EL (cell line): Measurements from ENCODE around the gene RPL18.

Source experiments
- DNase-seq: peaks from one replicate; pipeline ENCODE4 v3.0.0-alpha.2; 2016

Gene RPL18

DNA sequence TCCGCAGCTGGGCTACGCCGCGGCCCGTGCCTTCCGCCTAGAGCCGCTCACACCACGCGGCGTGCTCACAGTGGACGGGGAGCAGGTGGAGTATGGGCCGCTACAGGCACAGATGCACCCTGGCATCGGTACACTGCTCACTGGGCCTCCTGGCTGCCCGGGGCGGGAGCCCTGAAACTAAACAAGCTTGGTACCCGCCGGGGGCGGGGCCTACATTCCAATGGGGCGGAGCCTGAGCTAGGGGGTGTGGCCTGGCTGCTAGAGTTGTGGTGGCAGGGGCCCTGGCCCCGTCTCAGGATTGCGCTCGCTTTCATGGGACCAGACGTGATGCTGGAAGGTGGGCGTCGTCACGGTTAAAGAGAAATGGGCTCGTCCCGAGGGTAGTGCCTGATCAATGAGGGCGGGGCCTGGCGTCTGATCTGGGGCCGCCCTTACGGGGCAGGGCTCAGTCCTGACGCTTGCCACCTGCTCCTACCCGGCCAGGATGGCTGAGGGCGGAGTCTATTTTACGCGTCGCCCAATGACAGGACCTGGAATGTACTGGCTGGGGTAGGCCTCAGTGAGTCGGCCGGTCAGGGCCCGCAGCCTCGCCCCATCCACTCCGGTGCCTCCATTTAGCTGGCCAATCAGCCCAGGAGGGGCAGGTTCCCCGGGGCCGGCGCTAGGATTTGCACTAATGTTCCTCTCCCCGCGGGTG lies 10.8 kb upstream of the RPL18 start:
- DNase-seq = no peak

DNA sequence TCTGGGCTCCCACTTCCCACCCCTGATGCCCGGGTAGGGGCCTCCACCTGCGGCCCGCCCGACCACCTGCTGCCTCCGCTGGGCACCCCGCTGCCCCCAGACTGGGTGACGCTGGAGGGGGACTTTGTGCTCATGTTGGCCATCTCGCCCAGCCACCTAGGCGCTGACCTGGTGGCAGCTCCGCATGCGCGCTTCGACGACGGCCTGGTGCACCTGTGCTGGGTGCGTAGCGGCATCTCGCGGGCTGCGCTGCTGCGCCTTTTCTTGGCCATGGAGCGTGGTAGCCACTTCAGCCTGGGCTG lies 10.3 kb upstream of the RPL18 start:
- DNase-seq = no peak

GRCh38 chr19:48628486-48629296 lies 9.7 kb upstream of the RPL18 start:
- DNase-seq = no peak

- DNase-seq = no peak
These were observed 8.9 kb upstream of the RPL18 start for GRCh38 chr19:48627865-48628314.

DNA sequence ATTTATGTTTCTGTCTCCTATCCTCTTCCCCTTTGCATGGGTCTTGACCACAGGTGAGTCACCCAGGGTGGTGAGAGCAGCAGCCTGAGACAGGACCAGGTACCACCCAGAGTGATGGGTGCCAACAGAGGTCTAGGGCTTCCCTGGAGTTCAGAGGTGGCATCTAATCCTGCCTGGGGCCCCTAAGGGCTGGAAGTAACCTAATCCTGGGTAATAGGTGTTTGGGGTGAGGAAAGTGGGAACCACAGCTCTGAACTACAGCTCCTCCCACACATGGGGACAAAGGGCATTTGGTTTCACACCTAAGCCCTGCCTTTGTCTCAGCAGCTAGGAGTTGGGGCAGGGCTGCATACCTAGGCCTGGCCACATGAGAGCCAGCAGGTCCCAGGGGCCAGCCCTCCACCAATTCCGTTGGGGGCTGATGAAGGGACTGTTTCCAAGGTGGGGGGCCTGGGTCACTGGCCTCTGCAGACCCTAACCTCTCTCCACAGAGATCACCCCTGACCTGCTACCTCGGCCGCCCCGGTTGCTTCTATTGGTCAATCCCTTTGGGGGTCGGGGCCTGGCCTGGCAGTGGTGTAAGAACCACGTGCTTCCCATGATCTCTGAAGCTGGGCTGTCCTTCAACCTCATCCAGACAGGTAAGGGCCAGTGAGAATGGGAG lies 8.4 kb upstream of the RPL18 start:
- no peak for DNase-seq

DNA sequence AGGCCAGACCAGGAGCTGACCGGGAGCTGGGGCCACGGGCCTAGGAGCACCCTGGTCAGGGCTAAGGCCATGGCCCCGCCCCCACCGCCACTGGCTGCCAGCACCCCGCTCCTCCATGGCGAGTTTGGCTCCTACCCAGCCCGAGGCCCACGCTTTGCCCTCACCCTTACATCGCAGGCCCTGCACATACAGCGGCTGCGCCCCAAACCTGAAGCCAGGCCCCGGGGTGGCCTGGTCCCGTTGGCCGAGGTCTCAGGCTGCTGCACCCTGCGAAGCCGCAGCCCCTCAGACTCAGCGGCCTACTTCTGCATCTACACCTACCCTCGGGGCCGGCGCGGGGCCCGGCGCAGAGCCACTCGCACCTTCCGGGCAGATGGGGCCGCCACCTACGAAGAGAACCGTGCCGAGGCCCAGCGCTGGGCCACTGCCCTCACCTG lies 6.9 kb upstream of the RPL18 start:
- no peak for DNase-seq

DNA sequence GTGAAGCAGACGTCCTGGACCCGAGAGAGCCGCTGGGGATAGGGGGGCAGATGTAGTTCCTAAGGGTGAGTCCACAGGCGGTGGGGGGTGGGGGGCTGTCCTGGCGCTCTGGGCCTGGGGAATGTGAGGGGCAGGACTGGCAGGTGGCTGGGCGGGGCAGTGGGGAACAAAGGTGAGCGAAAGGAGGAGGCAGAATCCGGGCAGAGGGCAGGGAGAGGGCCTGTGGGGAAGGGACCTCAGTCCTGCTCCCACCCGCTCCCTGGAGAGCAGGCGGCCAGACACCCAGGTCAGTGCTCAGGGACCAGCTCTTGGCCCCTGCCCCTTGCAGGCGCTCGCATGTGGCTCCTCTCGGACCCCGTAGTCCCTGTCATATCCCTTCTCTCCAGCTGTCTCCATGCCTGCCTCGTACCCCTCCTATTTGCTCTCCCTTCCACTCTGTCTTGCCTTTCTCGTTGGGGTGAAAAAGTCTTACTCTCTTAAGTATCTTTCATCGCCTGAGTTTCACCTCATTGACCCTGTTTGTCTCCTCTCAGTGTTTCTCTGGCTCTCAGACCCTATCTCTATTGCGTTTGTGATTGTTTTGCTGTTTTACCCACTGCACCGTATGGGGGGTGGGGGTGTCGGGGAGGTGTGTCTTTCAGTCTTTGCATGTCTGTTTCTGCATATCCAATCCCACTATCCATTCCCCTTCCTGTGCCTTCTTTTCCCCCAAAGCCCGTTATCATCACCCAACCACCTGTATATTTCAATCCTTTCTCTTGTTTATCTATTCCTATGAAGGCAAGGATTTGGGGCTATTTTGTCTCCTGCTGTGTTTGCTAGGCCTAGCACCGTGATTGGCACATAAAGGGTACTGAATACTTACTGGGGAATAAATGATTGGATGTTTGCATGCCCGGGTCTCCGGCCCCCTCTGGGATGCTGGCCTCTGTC lies 6.1 kb upstream of the RPL18 start:
- DNase-seq = no peak

- DNase-seq = peak; percentile 98
These were observed 5.2 kb upstream of the RPL18 start for GRCh38 chr19:48624067-48624594.

DNA sequence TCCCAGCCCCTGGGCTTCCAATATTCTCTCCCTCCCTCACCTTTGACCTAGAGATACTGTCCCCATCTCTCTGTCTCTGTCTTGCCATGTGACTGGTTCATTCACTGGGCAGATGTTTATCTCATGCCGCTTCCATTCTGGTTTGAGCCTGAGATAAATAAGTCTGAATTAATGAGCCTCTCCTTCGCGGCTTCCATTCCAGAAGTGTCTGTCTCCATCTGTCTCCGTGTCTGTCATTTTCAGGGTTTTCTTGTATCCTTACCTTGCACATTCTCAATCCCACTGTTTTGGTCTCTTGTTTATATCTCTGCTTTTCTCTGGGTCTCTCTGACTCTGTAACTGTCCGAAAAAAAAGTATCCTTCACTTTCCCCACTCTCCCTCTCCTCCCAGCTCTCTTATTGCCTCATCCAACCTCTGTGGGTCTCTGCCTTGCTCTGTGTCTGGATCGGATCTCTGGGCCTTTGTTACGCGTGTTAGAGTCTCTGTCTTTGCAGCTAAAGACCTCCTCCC lies 4.6 kb upstream of the RPL18 start:
- DNase-seq = no peak

- DNase-seq = no peak
These were observed 961 bp upstream of the RPL18 start for GRCh38 chr19:48619692-48620585.

DNA sequence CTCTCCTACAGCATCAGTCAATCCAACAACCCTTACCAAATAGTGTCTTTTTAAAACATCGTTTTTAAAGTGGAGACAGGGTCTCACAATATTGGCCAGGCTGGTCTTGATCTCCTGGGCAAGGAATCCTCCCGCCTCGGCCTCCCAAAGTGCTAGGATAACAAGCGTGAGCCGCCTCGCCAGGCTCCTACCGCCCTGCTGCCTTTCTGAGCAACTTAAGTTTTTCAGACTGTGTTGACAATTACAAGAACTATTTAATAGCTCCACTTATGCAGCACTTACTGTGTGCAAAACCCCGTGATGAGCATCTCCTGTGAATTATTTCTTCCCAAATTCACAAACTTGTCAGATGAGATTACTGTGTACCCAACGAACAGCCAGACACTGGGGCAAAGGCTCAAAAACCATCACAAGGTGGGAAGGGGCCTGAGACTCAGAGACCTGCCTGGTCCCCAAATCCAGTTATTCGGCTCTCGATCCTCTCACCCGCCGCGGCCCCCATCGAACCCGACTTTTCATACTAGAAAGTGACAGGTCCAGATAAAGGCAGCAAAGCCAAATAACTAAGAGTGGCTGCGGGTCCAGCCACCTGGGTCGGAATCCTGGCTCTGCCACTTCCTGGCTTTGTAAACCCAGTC lies 581 bp downstream of the RPL18 start:
- no peak for DNase-seq

GRCh38 chr19:48617146-48617937 lies 1.6 kb downstream of the RPL18 start:
- no peak for DNase-seq

DNA sequence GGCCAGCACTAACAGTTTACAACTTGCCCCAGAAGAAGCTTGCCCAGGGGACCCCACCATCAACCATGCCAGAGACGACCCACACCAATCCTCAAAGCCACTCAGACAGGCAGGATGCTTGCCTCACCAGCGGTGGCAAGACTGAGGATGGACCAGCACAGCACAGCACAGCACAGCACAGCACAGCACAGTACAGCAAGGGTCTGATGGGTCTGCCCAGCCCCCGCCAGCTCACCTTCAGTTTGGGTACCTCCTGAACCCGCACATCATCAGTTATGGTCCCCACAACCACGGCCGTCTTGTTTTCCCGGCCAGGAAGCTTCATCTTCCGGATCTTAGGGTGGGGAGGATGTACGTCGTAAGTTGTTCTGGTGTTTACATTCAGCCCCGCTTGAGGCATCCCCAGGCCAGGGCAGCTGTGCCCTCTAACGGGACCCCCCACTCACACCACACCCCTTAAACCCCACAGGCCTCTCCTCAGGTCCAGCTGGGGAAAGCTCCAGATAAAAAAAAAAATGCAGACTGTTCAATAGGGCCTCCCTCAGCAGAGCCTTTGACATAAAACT lies 2.4 kb downstream of the RPL18 start:
- no peak for DNase-seq

GRCh38 chr19:48616041-48616436 lies 2.9 kb downstream of the RPL18 start:
- DNase-seq = no peak

DNA sequence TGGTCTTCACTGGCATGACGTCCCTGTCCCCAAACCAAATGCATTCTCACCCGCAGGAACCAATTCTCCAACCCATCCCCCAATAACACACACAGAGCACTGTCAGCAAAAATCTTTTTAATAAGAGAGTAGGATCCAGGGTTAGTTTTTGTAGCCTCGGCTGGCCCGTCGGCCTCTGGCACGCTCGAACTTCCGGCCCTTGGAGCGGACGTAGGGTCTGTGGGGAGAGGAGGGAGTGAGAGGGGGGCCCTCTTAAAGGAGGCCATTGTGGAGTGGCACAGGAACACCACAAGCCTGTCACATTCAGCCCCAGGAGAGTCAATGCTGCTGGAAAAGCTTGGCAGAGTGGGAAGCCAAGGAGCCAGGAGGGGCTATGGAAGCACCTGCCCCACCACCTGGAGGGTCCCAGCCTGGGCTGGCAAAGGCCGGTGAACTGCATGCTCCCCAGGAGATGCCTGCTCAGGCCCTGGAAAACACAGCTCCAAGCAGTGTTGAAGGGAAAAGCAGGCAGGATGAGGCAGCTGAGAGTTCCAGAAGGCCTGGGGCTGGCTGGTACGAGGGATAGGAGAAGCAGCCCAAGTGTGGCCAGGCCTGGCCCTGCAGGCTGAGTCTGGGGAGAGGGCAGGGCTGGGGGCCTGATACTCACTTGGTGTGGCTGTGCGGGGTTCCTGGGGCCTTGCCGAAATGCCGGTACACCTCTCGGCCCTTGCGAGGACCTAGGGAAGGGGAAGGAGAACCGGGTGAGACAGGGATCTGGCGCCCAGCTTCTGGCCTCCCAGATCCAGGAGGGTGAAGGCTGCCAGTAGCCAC lies 3.5 kb downstream of the RPL18 start:
- DNase-seq = no peak

DNA sequence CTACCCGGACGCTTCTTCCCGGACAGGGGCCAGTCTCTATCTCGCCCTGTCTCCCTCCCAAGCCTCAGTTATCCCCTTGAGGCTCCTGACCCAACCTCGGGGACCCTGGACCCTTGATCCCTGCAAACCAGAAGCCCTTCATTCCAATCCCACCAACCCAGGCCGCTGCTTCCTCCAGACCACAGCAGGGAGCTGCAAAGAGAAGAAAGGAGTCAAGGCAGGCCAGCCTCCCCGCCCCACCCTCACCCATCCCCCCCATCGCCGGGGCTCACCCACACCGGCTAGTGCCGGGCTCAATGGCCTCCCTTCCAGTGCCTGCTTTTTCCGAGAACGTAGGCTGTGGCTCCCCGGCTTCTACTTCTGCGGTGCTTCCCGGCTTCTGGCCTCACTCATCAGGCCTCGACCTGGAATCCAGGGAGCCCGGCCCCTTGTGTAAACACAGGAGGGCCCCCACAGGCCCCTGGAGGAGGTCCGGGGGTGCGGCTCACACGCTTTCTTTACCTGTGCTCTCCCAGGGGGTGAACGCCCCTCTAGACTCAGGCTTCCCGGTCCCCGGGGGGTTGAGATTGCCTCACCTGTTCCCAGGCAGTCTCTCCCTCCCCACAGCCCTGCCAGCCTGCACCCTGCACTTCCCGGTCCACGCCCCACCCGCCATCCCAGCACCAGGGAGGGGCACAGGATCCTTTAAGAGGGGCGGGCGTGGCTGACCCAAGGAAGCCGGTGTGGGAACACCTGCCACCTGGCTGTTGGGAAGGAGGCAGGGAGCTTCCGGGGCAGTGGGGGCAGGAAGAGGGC lies 4.3 kb downstream of the RPL18 start, which contains the start of gene FAM83E:
FAM83E (minus strand) TSS at position 641 of the 795 bp plus-strand sequence. CDS start 1,704 bp downstream, outside the sequence.
- DNase-seq = no peak

DNA sequence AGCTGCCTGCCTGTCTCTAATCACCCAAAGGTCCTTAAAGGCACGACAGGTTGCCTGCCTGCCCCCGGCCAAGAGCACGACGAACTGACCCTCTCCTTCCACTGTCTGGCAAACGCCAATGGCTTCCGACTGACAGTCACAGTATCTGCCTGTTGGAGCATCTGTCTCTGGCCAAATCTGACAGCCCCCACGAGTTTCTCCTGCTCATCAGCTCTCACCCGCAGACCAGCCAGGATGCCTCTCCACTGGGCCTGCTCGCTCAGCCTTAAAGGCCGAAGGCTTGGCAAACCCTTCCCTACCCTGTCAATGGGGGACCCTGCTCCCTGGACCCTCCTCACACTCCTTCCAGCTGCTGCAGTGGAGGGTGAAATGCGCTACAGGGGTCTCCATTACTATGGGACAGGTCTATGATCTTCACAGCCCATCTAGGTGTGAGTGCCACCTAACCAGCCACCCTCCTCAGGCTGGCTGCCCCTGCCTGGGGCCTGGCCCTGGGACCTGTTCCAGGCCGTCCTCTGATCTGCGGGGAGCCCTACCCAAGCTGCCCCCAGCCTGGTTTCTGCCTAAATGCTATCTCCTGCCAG lies 5.0 kb downstream of the RPL18 start:
- no peak for DNase-seq
